GM12878 (cell line): ENCODE measurements around the gene TBC1D2B. TPM values are rescaled to one million over a fixed set of nuclear protein-coding genes. Genes with fewer than 3 reads are reported as not detected.

Experiments used
- ATAC-seq: fragments of 200-7000 bp; cut with Tn5 transposase; 3 replicates; pipeline ENCODE4 v1.9.1; 2020; ENCODE audit warnings: mild to moderate bottlenecking, moderate library complexity
- BruUV-seq: library from RNA; stranded (reverse); fragments of 400-500 nt; replicated peaks from 2 replicates; lab custom pipeline; 2021; lab: Mats Ljungman, UMichigan
- CTCF ChIA-PET: fragments of 300-600 bp; sonication (Branson Sonifier 250); formaldehyde crosslinking; extraction: SDS; loops from one replicate; lab custom pipeline; 2021; ENCODE audit warnings: inconsistent platforms; lab: Yijun Ruan, JAX
- POLR2A ChIA-PET: fragments of 350-600 bp; formaldehyde crosslinking; extraction: SDS; loops from one replicate; lab custom pipeline; 2021; ENCODE audit warnings: inconsistent platforms; lab: Charles Lee
- RAD21 ChIA-PET: fragments of 300-600 bp; sonication (Branson Sonifier 250); formaldehyde crosslinking; loops from one replicate; lab custom pipeline; 2023; ENCODE audit warnings: antibody characterized with exemption; ENCODE audit not compliant: unreplicated experiment; lab: Charles Lee
- SMC1A ChIA-PET: fragments of 300-600 bp; sonication (Branson Sonifier 250); formaldehyde crosslinking; loops from one replicate; lab custom pipeline; 2023; ENCODE audit not compliant: unreplicated experiment, uncharacterized antibody; lab: Charles Lee
- DNase-seq: peaks from one replicate; pipeline ENCODE4 v3.0.0-alpha.2; 2011; ENCODE audit warnings: low read depth, low spot score
- FAIRE-seq: peaks from 3 replicates; lab custom pipeline; 2011; peaks lifted over from hg19 to GRCh38; lab: Jason Lieb, UNC
- H2AFZ ChIP-seq: 2 replicates; pipeline ENCODE4 v1.6.0; 2011; ENCODE audit warnings: low read depth, low read length, control low read depth; ENCODE audit not compliant: control insufficient read depth
- H3K27ac ChIP-seq: 2 replicates; pipeline ENCODE4 v1.5.1; 2011; ENCODE audit warnings: control low read depth; ENCODE audit not compliant: control insufficient read depth, insufficient read depth
- H3K27me3 ChIP-seq, 2 experiments: replicated peaks in 1 of 2; 2 replicates each; pipeline versions ENCODE4 v1.6.0 to v1.6.1; 2011; ENCODE audit warnings: low read length in 1 of 2; ENCODE audit not compliant: control insufficient read depth in 2 of 2, insufficient read depth in 2 of 2
- H3K36me3 ChIP-seq, 2 experiments: 2 replicates each; pipeline ENCODE4 v1.5.1; 2011; ENCODE audit warnings: low read length in 1 of 2; ENCODE audit not compliant: control insufficient read depth in 2 of 2, insufficient read depth in 2 of 2
- H3K4me1 ChIP-seq: 2 replicates; pipeline ENCODE4 v1.6.1; 2011; ENCODE audit warnings: mild to moderate bottlenecking, low read length, moderate library complexity, mixed read lengths; ENCODE audit not compliant: control insufficient read depth, insufficient read depth
- H3K4me2 ChIP-seq: 2 replicates; pipeline ENCODE4 v1.6.0; 2011; ENCODE audit warnings: control low read depth; ENCODE audit not compliant: control insufficient read depth, insufficient read depth
- H3K4me3 ChIP-seq: fragments of 200-600 bp; sonication (generic); 2 replicates; pipeline ENCODE4 v1.5.1; 2016
- H3K79me2 ChIP-seq: 2 replicates; pipeline ENCODE4 v1.6.0; 2011; ENCODE audit warnings: low read length; ENCODE audit not compliant: control insufficient read depth, insufficient read depth
- H3K9ac ChIP-seq: 2 replicates; pipeline ENCODE4 v1.8.0; 2011; ENCODE audit warnings: low read length, control low read depth, mixed read lengths; ENCODE audit not compliant: control insufficient read depth, insufficient read depth
- H3K9me3 ChIP-seq: replicated peaks from 3 replicates; pipeline ENCODE4 v1.5.1; 2011; ENCODE audit warnings: mild to moderate bottlenecking, low read length; ENCODE audit not compliant: control insufficient read depth, insufficient read depth
- H4K20me1 ChIP-seq: 2 replicates; pipeline ENCODE4 v1.6.0; 2011; ENCODE audit not compliant: control insufficient read depth, insufficient read depth
- IKZF1 ChIP-seq: fragments of 450-650 bp; conservative IDR thresholded peaks from 2 replicates; pipeline ENCODE4 v1.6.1; 2017; ENCODE audit warnings: antibody characterized with exemption, mild to moderate bottlenecking
- IKZF2 ChIP-seq, 2 experiments: fragments of 450-650 bp; IDR thresholded peaks; 2 replicates each; pipeline ENCODE4 v1.6.1; 2017; ENCODE audit warnings: mild to moderate bottlenecking in 2 of 2, moderate library complexity in 2 of 2
- NR2F1 ChIP-seq: fragments of 450-650 bp; conservative IDR thresholded peaks from 2 replicates; pipeline ENCODE4 v1.6.1; 2017; ENCODE audit warnings: mild to moderate bottlenecking
- WGBS: methylation state at CpG from one replicate; pipeline ENCODE4 v1.1.6; 2016; ENCODE audit warnings: low lambda C conversion rate; ENCODE audit not compliant: insufficient replicate concordance, insufficient coverage; ENCODE audit errors: missing lambda C conversion rate; 5-methylcytosine and 5-hydroxymethylcytosine counted together
- in situ Hi-C: fragments of 300-500 bp; cut with MboI; formaldehyde crosslinking; loops from 9 replicates; pipeline ENCODE4 v1.14.3; 2018; ENCODE audit warnings: mixed read lengths
- intact Hi-C: fragments of 100-400 bp; cut with micrococcal nuclease; formaldehyde crosslinking; loops from one replicate; pipeline ENCODE4 v1.14.2; 2022; ENCODE audit not compliant: unreplicated experiment
- polyA plus RNA-seq, 11 experiments: library from polyadenylated mRNA; depleted of rRNA in 4 of 11; unstranded in 6 of 11; stranded (reverse) in 5 of 11; fragments of >200 nt; fragmentation: Nextera tagmentation in 4 of 11; fragmentation: Illumina TruSeq in 1 of 11; extraction: Ambion mirVana in 4 of 11; extraction: Trizol in 1 of 11; gene quantifications; 1 replicate in 1 of 11; 2 replicates in 10 of 11; pipeline versions ENCODE4 v1.2.1 to v1.2.3, GENCODE V29; 2011 to 2016; ENCODE audit warnings: inconsistent platforms in 2 of 11, missing spikeins in 2 of 11, low read depth in 1 of 11
- total RNA-seq, 4 experiments: library from RNA; depleted of rRNA in 3 of 4; stranded (reverse); fragments of >200 nt in 3 of 4; fragmentation: Illumina TruSeq in 1 of 4; extraction: Trizol in 1 of 4; gene quantifications; 2 replicates each; pipeline versions ENCODE4 v1.2.1 to v1.2.3, GENCODE V29; 2013 to 2021
- TF ChIP-seq, protein P1 (sequence below): fragments of 450-650 bp; formaldehyde crosslinking; IDR thresholded peaks from 2 replicates; pipeline ENCODE4 v1.4.0; 2022; ENCODE audit warnings: mild to moderate bottlenecking, moderate library complexity

TBC1D2B gene
- total and polyA plus RNA-seq, 10 of the 15 experiments (the other 5 are each of a cell fraction or from before 2014, with no cell fraction given) = 1.3 to 53.4 (median 19.4) TPM

DNA sequence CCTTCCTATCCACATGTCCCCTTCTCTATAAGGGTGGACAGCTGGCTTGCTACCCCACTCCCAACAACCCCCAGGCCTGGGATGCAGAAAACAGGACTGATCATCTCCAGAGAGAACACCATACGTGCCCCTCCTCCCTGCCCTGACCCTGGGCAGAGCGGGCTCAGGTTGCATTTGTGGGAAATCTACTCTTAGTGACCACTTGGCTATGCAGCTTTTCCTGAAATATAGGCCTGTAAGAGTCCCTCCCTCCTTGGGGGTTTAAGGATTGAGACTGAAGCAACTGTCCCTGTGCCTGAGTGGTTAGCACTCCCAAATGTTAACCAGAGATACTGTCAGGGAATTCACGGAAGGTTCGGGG, 26.6 kb upstream of the TBC1D2B start:
- Histone ChIP-seq H3K9ac (no peak overlapping the region), H3K4me1 (peaks cover 29% of the 10 kb centered on the region), H3K36me3 (no peaks in the 10 kb centered on the region), H3K4me3 (no peak overlapping the region), H4K20me1 (no peaks in the 10 kb centered on the region), H3K9me3 (no peaks in the 10 kb centered on the region), H3K79me2 (no peaks in the 10 kb centered on the region), H3K27me3 (no peaks in the 10 kb centered on the region), H3K4me2 (no peak overlapping the region; the same call in 1 of the 2 replicates), H2AFZ (no peak overlapping the region), H3K27ac (peak overlapping the region; percentile 23; the same call in 1 of the 2 replicates)
- no peak for FAIRE-seq
- SMC1A ChIA-PET = interaction anchor here (1.0 to 13.4 kb wide), 10 partner anchors 9 to 145 kb away, joined by 3 to 184 read pairs (median 8); partner anchors contain the start of gene TBC1D2B
- 97% methylated on average over 4 of the region's 4 CpGs for WGBS
- TF ChIP-seq NR2F1 (0 out of 2 replicates have a peak, but pooled peaks have one; percentile 9), IKZF2 (IDR thresholded peaks at IDR 0.05) (peak in 1 of 2 experiments; percentile 33; a peak in 1 of 4 replicates), IKZF1 (peak; percentile 5)
- TF ChIP-seq, protein P1, sequence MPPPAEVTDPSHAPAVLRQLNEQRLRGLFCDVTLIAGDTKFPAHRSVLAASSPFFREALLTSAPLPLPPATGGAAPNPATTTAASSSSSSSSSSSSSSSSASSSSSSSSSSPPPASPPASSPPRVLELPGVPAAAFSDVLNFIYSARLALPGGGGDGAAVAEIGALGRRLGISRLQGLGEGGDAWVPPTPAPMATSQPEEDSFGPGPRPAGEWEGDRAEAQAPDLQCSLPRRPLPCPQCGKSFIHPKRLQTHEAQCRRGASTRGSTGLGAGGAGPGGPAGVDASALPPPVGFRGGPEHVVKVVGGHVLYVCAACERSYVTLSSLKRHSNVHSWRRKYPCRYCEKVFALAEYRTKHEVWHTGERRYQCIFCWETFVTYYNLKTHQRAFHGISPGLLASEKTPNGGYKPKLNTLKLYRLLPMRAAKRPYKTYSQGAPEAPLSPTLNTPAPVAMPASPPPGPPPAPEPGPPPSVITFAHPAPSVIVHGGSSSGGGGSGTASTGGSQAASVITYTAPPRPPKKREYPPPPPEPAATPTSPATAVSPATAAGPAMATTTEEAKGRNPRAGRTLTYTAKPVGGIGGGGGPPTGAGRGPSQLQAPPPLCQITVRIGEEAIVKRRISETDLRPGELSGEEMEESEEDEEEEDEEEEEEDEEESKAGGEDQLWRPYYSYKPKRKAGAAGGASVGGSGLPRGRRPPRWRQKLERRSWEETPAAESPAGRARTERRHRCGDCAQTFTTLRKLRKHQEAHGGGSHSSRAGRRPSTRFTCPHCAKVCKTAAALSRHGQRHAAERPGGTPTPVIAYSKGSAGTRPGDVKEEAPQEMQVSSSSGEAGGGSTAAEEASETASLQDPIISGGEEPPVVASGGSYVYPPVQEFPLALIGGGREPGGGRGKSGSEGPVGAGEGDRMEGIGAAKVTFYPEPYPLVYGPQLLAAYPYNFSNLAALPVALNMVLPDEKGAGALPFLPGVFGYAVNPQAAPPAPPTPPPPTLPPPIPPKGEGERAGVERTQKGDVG (CRISPR knock-in tag) = no peak
- CTCF ChIA-PET = interaction anchor here (0.9 to 14.0 kb wide), 10 partner anchors 28 to 145 kb away, joined by 3 to 327 read pairs (median 4); partner anchors contain the start of gene TBC1D2B
- RAD21 ChIA-PET = interaction anchor here (0.6 to 10.3 kb wide), 14 partner anchors 14 to 145 kb away, joined by 3 to 87 read pairs (median 5); no protein-coding TSS in a partner anchor
- no TSS peak for BruUV-seq
- POLR2A ChIA-PET = interaction anchor here (0.8 to 1.0 kb wide), 3 partner anchors 32 to 334 kb away, joined by 3 read pairs; partner anchors contain the start of gene IREB2
- in situ Hi-C loops (no loop called here), intact Hi-C loops (no loop called here)
- DNase-seq = no peak
- ATAC-seq = peak; percentile 29
